H1 (cell line): ENCODE data around the gene TSC22D3. TPM values are rescaled to one million over a fixed set of nuclear protein-coding genes. Genes with fewer than 3 reads are reported as not detected.

Experiments used
- CTCF ChIA-PET: fragments of 300-600 bp; sonication (Branson Sonifier 250); formaldehyde crosslinking; loops from one replicate; lab custom pipeline; 2021; ENCODE audit not compliant: partially characterized antibody; lab: Charles Lee
- POLR2A ChIA-PET: fragments of 300-600 bp; sonication (Branson Sonifier 250); formaldehyde crosslinking; loops from one replicate; lab custom pipeline; 2021; ENCODE audit warnings: inconsistent platforms; ENCODE audit not compliant: partially characterized antibody; lab: Charles Lee
- DNase-seq, 2 experiments: peaks; one replicate each; pipeline versions ENCODE4 v3.0.0 to v3.0.0-alpha.2; 2010 to 2022; ENCODE audit warnings: low spot score in 2 of 2, low read depth in 1 of 2, mixed read lengths in 1 of 2
- FAIRE-seq: peaks from 2 replicates; lab custom pipeline; 2011; peaks lifted over from hg19 to GRCh38; lab: Jason Lieb, UNC
- H2AFZ ChIP-seq: 2 replicates; pipeline ENCODE4 v1.8.1; 2012; ENCODE audit warnings: low read length, inconsistent platforms
- H2AK5ac ChIP-seq: 2 replicates; pipeline ENCODE4 v1.6.1; 2013; ENCODE audit warnings: low read depth, low read length
- H2BK120ac ChIP-seq: replicated peaks from 2 replicates; pipeline ENCODE3; 2013; ENCODE audit warnings: low read depth, low read length, inconsistent platforms
- H2BK12ac ChIP-seq: 2 replicates; pipeline ENCODE4 v1.6.1; 2013; ENCODE audit warnings: low read depth, low read length
- H2BK15ac ChIP-seq: 2 replicates; pipeline ENCODE4 v1.6.1; 2013; ENCODE audit warnings: low read length
- H2BK20ac ChIP-seq: 2 replicates; pipeline ENCODE4 v1.6.1; 2013; ENCODE audit warnings: low read length
- H2BK5ac ChIP-seq: 2 replicates; pipeline ENCODE4 v1.6.1; 2013; ENCODE audit warnings: low read depth, low read length
- H3K14ac ChIP-seq: 2 replicates; pipeline ENCODE4 v1.6.1; 2013; ENCODE audit warnings: inconsistent platforms; ENCODE audit not compliant: insufficient read length
- H3K18ac ChIP-seq: 2 replicates; pipeline ENCODE4 v1.6.1; 2013; ENCODE audit warnings: low read length; ENCODE audit errors: extremely low read depth
- H3K23ac ChIP-seq: 2 replicates; pipeline ENCODE4 v1.6.1; 2013; ENCODE audit warnings: inconsistent platforms; ENCODE audit not compliant: insufficient read length
- H3K23me2 ChIP-seq: 2 replicates; pipeline ENCODE4 v1.6.1; 2013; ENCODE audit warnings: low read depth, low read length
- H3K27ac ChIP-seq: 2 replicates; pipeline ENCODE4 v1.6.1; 2011; ENCODE audit warnings: low read depth, low read length, inconsistent platforms
- H3K27me3 ChIP-seq, 4 experiments: replicated peaks in 1 of 4; 1 replicate in 1 of 4; 2 replicates in 3 of 4; pipeline versions ENCODE4 v1.6.1 to v1.8.1; 2011 to 2013; ENCODE audit warnings: low read length in 3 of 4, mild to moderate bottlenecking in 3 of 4, inconsistent platforms in 2 of 4, mixed read lengths in 2 of 4, moderate library complexity in 1 of 4; ENCODE audit not compliant: control insufficient read depth in 3 of 4, insufficient read depth in 3 of 4; ENCODE audit errors: extremely low read depth in 1 of 4
- H3K36me3 ChIP-seq, 4 experiments: 2 replicates each; pipeline versions ENCODE4 v1.6.1 to v1.8.1; 2011 to 2013; ENCODE audit warnings: mild to moderate bottlenecking in 4 of 4, low read length in 3 of 4, moderate library complexity in 2 of 4, control low read depth in 1 of 4, inconsistent platforms in 1 of 4; ENCODE audit not compliant: insufficient read depth in 4 of 4, control insufficient read depth in 2 of 4
- H3K4ac ChIP-seq: replicated peaks from 2 replicates; pipeline ENCODE3; 2013; ENCODE audit warnings: low read length, low read depth, mixed read lengths, inconsistent platforms; ENCODE audit not compliant: insufficient read length
- H3K4me1 ChIP-seq, 4 experiments: replicated peaks in 1 of 4; 1 replicate in 1 of 4; 2 replicates in 3 of 4; pipeline versions ENCODE4 v1.6.1 to v1.8.1; 2011 to 2013; ENCODE audit warnings: low read length in 3 of 4, inconsistent platforms in 2 of 4, mixed read lengths in 1 of 4; ENCODE audit not compliant: insufficient read depth in 4 of 4, control insufficient read depth in 3 of 4
- H3K4me2 ChIP-seq, 2 experiments: 2 replicates each; pipeline versions ENCODE4 v1.6.1 to v1.8.1; 2011 to 2013; ENCODE audit warnings: low read depth in 2 of 2, low read length in 2 of 2, control low read depth in 1 of 2, inconsistent platforms in 1 of 2, mild to moderate bottlenecking in 1 of 2; ENCODE audit not compliant: insufficient read depth in 1 of 2
- H3K4me3 ChIP-seq, 4 experiments: fragments of 200-600, 300-600 bp in 1 of 4; sonication (generic), shearing (Covaris generic), sonication (Bioruptor Twin) in 1 of 4; 2 replicates each; pipeline versions ENCODE4 v1.5.1 to v1.8.1; 2011 to 2016; ENCODE audit warnings: low read length in 4 of 4, low read depth in 3 of 4, control low read depth in 2 of 4, inconsistent platforms in 2 of 4, mild to moderate bottlenecking in 2 of 4, mixed read lengths in 1 of 4, moderate library complexity in 1 of 4; ENCODE audit not compliant: insufficient read depth in 2 of 4; ENCODE audit errors: extremely low read depth in 1 of 4
- H3K56ac ChIP-seq: replicated peaks from 2 replicates; pipeline ENCODE3; 2013; ENCODE audit warnings: low read depth, mild to moderate bottlenecking, mixed read lengths, low read length, inconsistent platforms; ENCODE audit not compliant: insufficient read length
- H3K79me1 ChIP-seq: 2 replicates; pipeline ENCODE4 v1.6.1; 2013; ENCODE audit warnings: low read depth, low read length, control low read depth
- H3K79me2 ChIP-seq, 2 experiments: 2 replicates each; pipeline versions ENCODE4 v1.6.1 to v1.8.1; 2012 to 2013; ENCODE audit warnings: low read length in 2 of 2, mild to moderate bottlenecking in 2 of 2, inconsistent platforms in 1 of 2; ENCODE audit not compliant: insufficient read depth in 2 of 2, control insufficient read depth in 1 of 2
- H3K9ac ChIP-seq, 4 experiments: replicated peaks in 1 of 4; 1 replicate in 1 of 4; 2 replicates in 3 of 4; pipeline versions ENCODE4 v1.6.1 to v1.8.1; 2011 to 2013; ENCODE audit warnings: low read depth in 3 of 4, low read length in 3 of 4, control low read depth in 2 of 4, mild to moderate bottlenecking in 2 of 4, moderate library complexity in 2 of 4, inconsistent platforms in 1 of 4; ENCODE audit errors: extremely low read depth in 1 of 4
- H3K9me3 ChIP-seq, 2 experiments: 2 replicates each; pipeline versions ENCODE4 v1.6.1 to v1.8.1; 2012 to 2013; ENCODE audit warnings: mild to moderate bottlenecking in 2 of 2, moderate library complexity in 2 of 2, control low read depth in 1 of 2, inconsistent platforms in 1 of 2, low read depth in 1 of 2, low read length in 1 of 2, mixed read lengths in 1 of 2; ENCODE audit not compliant: insufficient read depth in 2 of 2
- H4K20me1 ChIP-seq, 2 experiments: replicated peaks in 1 of 2; 2 replicates each; pipeline versions ENCODE3 to v1.8.1; 2011 to 2013; ENCODE audit warnings: inconsistent platforms in 2 of 2, low read length in 2 of 2, mild to moderate bottlenecking in 1 of 2; ENCODE audit not compliant: insufficient read depth in 2 of 2, control insufficient read depth in 1 of 2
- H4K5ac ChIP-seq: 2 replicates; pipeline ENCODE4 v1.6.1; 2013; ENCODE audit warnings: low read length, low read depth, mixed read lengths, inconsistent platforms; ENCODE audit not compliant: insufficient read length
- H4K8ac ChIP-seq: 2 replicates; pipeline ENCODE4 v1.8.0; 2013; ENCODE audit warnings: mild to moderate bottlenecking, moderate library complexity, low read length, inconsistent platforms; ENCODE audit not compliant: insufficient read depth; ENCODE audit errors: extremely low read depth
- H4K91ac ChIP-seq: replicated peaks from 2 replicates; pipeline ENCODE3; 2013; ENCODE audit warnings: low read length, mixed read lengths, inconsistent platforms; ENCODE audit not compliant: insufficient read length
- BACH1 ChIP-seq: IDR thresholded peaks from 2 replicates; pipeline ENCODE4 v1.6.1; 2012; ENCODE audit warnings: low read length, improper control_type of control experiment
- CBX8 ChIP-seq: fragments of 300-800, 300-1000 bp; sonication (generic); IDR thresholded peaks from 2 replicates; pipeline ENCODE4 v1.7.1; 2016; ENCODE audit warnings: low read depth, low read length, borderline replicate concordance
- CHD2 ChIP-seq: IDR thresholded peaks from 2 replicates; pipeline ENCODE4 v1.6.1; 2012; ENCODE audit warnings: low read length, improper control_type of control experiment
- EP300 ChIP-seq, 2 experiments: IDR thresholded peaks; 1 replicate in 1 of 2; 2 replicates in 1 of 2; pipeline ENCODE4 v1.6.1; 2011 to 2012; ENCODE audit warnings: low read depth in 2 of 2, low read length in 2 of 2, mild to moderate bottlenecking in 2 of 2, borderline replicate concordance in 1 of 2, inconsistent platforms in 1 of 2, moderate library complexity in 1 of 2
- EZH2 ChIP-seq: fragments of 200-600 bp; sonication (generic); IDR thresholded peaks from 2 replicates; pipeline ENCODE4 v1.7.1; 2012; ENCODE audit warnings: low read depth, mild to moderate bottlenecking, moderate library complexity, low read length, inconsistent platforms; ENCODE audit not compliant: severe bottlenecking
- FOSL1 ChIP-seq: IDR thresholded peaks from 2 replicates; pipeline ENCODE4 v1.6.1; 2011; ENCODE audit warnings: mild to moderate bottlenecking, low read depth, low read length, moderate library complexity; ENCODE audit not compliant: insufficient read depth
- JUND ChIP-seq: IDR thresholded peaks from 2 replicates; pipeline ENCODE4 v1.6.1; 2011; ENCODE audit warnings: mild to moderate bottlenecking, improper control_type of control experiment, low read length
- SIN3A ChIP-seq, 2 experiments: IDR thresholded peaks in 1 of 2; conservative IDR thresholded peaks in 1 of 2; 2 replicates each; pipeline ENCODE4 v1.6.1; 2011 to 2012; ENCODE audit warnings: low read length in 2 of 2, improper control_type of control experiment in 1 of 2, low read depth in 1 of 2, mild to moderate bottlenecking in 1 of 2
- SIRT6 ChIP-seq: IDR thresholded peaks from one replicate; pipeline ENCODE4 v1.7.1; 2012; ENCODE audit warnings: low read length, inconsistent platforms
- SP2 ChIP-seq: IDR thresholded peaks from 2 replicates; pipeline ENCODE4 v1.6.1; 2012; ENCODE audit warnings: mild to moderate bottlenecking, low read length, inconsistent platforms
- TAF1 ChIP-seq: IDR thresholded peaks from 2 replicates; pipeline ENCODE4 v1.6.1; 2011; ENCODE audit warnings: mild to moderate bottlenecking, low read depth, low read length
- TBP ChIP-seq: IDR thresholded peaks from 2 replicates; pipeline ENCODE4 v1.6.1; 2011; ENCODE audit warnings: low read depth, low read length, improper control_type of control experiment
- TCF12 ChIP-seq: IDR thresholded peaks from 2 replicates; pipeline ENCODE4 v1.6.1; 2011; ENCODE audit warnings: low read depth, mild to moderate bottlenecking, low read length
- WGBS, 2 experiments: shearing (Covaris generic) in 1 of 2; methylation state at CpG; one replicate each; pipeline versions ENCODE4 v1.1.6 to v1.1.7; 2013 to 2015; ENCODE audit warnings: low lambda C conversion rate in 2 of 2, mixed read lengths in 2 of 2, inconsistent platforms in 1 of 2, low coverage in 1 of 2, missing lambda C conversion rate in 1 of 2; ENCODE audit not compliant: insufficient replicate concordance in 2 of 2, insufficient coverage in 1 of 2, insufficient read length in 1 of 2; ENCODE audit errors: extremely low coverage in 1 of 2, missing lambda C conversion rate in 1 of 2; 5-methylcytosine and 5-hydroxymethylcytosine counted together
- polyA plus RNA-seq, 7 experiments: library from polyadenylated mRNA; depleted of rRNA in 3 of 7; stranded (reverse) in 5 of 7; unstranded in 2 of 7; fragments of >200 nt in 5 of 7; fragments of 200-250 nt in 2 of 7; gene quantifications; 1 replicate in 5 of 7; 2 replicates in 1 of 7; 4 replicates in 1 of 7; pipeline versions ENCODE4 v1.2.1 to v1.2.3, GENCODE V29; 2011 to 2013; ENCODE audit warnings: missing spikeins in 2 of 7, mixed read lengths in 2 of 7
- total RNA-seq: library from RNA; stranded (reverse); fragmentation: NEBNext Ultra II Directional; extraction: Animal tissue kit (Norgen Biotek cat#: 25700); gene quantifications from 2 replicates; pipeline ENCODE4 v1.2.1, GENCODE V29; 2021
- TF ChIP-seq, protein P1 (sequence below): IDR thresholded peaks from 2 replicates; pipeline ENCODE4 v1.6.1; 2011; ENCODE audit warnings: low read depth, mild to moderate bottlenecking, low read length; ENCODE audit not compliant: insufficient read depth

The TSC22D3 gene
- total and polyA plus RNA-seq, 2 of the 8 experiments (the other 6 are each of a cell fraction or from before 2014, with no cell fraction given), result 7.6 to 12.9 TPM

DNA sequence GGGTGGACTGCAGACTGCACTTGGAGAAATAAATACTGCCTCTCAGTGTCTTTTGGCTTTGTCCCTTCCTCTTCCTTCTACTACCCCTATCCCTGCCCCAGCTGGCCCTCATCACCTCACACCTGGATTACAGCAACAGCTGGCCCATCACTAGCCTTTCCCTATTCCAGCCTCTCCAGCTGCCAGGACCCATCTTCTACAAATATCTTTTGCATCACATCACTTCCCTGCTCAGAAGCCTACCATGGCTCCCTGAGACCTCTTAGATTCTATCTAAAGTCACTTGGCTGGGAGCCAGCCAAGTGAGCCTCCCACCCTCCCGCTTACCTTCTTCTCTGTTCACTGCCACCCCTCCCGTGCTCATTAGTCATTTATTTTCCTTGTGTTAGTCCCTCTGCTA is 66.8 kb downstream of the TSC22D3 start:
- no peak for DNase-seq
- TF ChIP-seq TCF12 (no peak), TBP (no peak), SP2 (no peak), FOSL1 (no peak), EZH2 (no peak), CBX8 (no peak), TAF1 (no peak), JUND (no peak), BACH1 (no peak), SIN3A (conservative IDR thresholded peaks at IDR 0.05 in 1 of 2, IDR thresholded peaks at IDR 0.05 in 1 of 2; ENCODE audit: low read depth in 1 of 2, low read length in 2 of 2) (no peak), SIRT6 (no peak), CHD2 (no peak), EP300 (IDR thresholded peaks at IDR 0.05; ENCODE audit: borderline replicate concordance in 1 of 2, low read depth in 2 of 2, low read length in 2 of 2) (no peak)
- TF ChIP-seq, protein P1, sequence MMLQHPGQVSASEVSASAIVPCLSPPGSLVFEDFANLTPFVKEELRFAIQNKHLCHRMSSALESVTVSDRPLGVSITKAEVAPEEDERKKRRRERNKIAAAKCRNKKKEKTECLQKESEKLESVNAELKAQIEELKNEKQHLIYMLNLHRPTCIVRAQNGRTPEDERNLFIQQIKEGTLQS, result no peak

More for the DNA sequence above, 66.8 kb downstream of the TSC22D3 start:
- CTCF ChIA-PET, result interaction anchor here (1.2 to 1.9 kb wide), 3 partner anchors 21 to 66 kb away, joined by 3 to 4 read pairs (median 4); no protein-coding TSS in a partner anchor
- 94% methylated on average over 2 of the region's 2 CpGs; no CpG with 5 or more reads in 1 of the 2 experiments for WGBS, 2 experiments
- Histone ChIP-seq H3K4me1 (no peaks in the 10 kb centered on the region), H3K9me3 (no peaks in the 10 kb centered on the region), H4K8ac (no peak overlapping the region), H2BK120ac (no peak overlapping the region), H2AK5ac (no peak overlapping the region), H3K79me1 (no peaks in the 10 kb centered on the region), H3K79me2 (no peaks in the 10 kb centered on the region), H2AFZ (no peak overlapping the region), H3K56ac (no peak overlapping the region), H3K36me3 (0 out of 8 replicates have a peak, but pooled peaks cover 0 to 1% (median 0%) of the 10 kb centered on the region in 4 experiments), H3K23ac (no peak overlapping the region), H4K5ac (no peak overlapping the region), H2BK15ac (no peak overlapping the region), H3K18ac (no peak overlapping the region), H4K91ac (no peak overlapping the region), H3K9ac (no peak overlapping the region), H3K14ac (no peak overlapping the region), H3K4ac (no peak overlapping the region), H3K27me3 (no peaks in the 10 kb centered on the region), H2BK12ac (no peak overlapping the region), H3K23me2 (no peaks in the 10 kb centered on the region), H3K27ac (no peak overlapping the region), H4K20me1 (no peaks in the 10 kb centered on the region), H3K4me3 (no peak overlapping the region), H2BK5ac (no peak overlapping the region), H2BK20ac (no peak overlapping the region), H3K4me2 (no peak overlapping the region)
- no peak for FAIRE-seq
- POLR2A ChIA-PET, result no interaction called here
